ENCODE results near the gene DLK1.

- no peak for TF ChIP-seq CTCF (IDR thresholded peaks at IDR 0.05 in 8 of 11, conservative IDR thresholded peaks at IDR 0.05 in 3 of 11)
- TF ChIP-seq POLR2A (IDR thresholded peaks at IDR 0.05): no peak
Observed at GRCh38 chr14:100688598-100689461, 37.9 kb upstream of the DLK1 start.

Data from spleen (tissue), 7 donors.